H9 (cell line): ENCODE data around the gene LTB4R2. TPM values are rescaled to one million over a fixed set of nuclear protein-coding genes. Genes with fewer than 3 reads are reported as not detected.
A peak's percentile ranks its signal among the peaks of the same experiment; 100 is the strongest.

Source experiments
- DNase-seq: peaks from one replicate; pipeline ENCODE4 v3.0.0-alpha.2; 2017
- H2AFZ ChIP-seq: one replicate; pipeline ENCODE4 v1.6.1; 2013; ENCODE audit warnings: mild to moderate bottlenecking, low read length, control low read depth, moderate library complexity
- H2AK5ac ChIP-seq: 2 replicates; pipeline ENCODE4 v1.6.1; 2013; ENCODE audit warnings: low read length, control low read depth, mixed read lengths; ENCODE audit not compliant: insufficient read length
- H2BK120ac ChIP-seq: one replicate; pipeline ENCODE4 v1.6.1; 2013; ENCODE audit warnings: low read depth, mild to moderate bottlenecking, low read length, control low read depth, inconsistent platforms; ENCODE audit not compliant: poor library complexity, severe bottlenecking
- H2BK12ac ChIP-seq: 2 replicates; pipeline ENCODE4 v1.6.1; 2013; ENCODE audit warnings: low read length, control low read depth, mixed read lengths, low read depth; ENCODE audit not compliant: insufficient read length
- H2BK15ac ChIP-seq: 2 replicates; pipeline ENCODE4 v1.6.1; 2013; ENCODE audit warnings: low read depth, low read length, control low read depth
- H2BK20ac ChIP-seq: one replicate; pipeline ENCODE4 v1.6.1; 2013; ENCODE audit warnings: low read depth, mild to moderate bottlenecking, low read length, control low read depth, inconsistent platforms; ENCODE audit not compliant: poor library complexity, severe bottlenecking
- H2BK5ac ChIP-seq: 2 replicates; pipeline ENCODE4 v1.6.1; 2013; ENCODE audit warnings: low read length, control low read depth, mixed read lengths; ENCODE audit not compliant: insufficient read length
- H3K14ac ChIP-seq: 2 replicates; pipeline ENCODE4 v1.6.1; 2013; ENCODE audit warnings: low read length, control low read depth; ENCODE audit not compliant: insufficient read depth
- H3K18ac ChIP-seq: 2 replicates; pipeline ENCODE4 v1.6.1; 2013; ENCODE audit warnings: low read depth, mild to moderate bottlenecking, mixed read lengths, low read length, control low read depth; ENCODE audit not compliant: insufficient read length
- H3K23ac ChIP-seq: 2 replicates; pipeline ENCODE4 v1.6.1; 2013; ENCODE audit warnings: low read length, control low read depth, mixed read lengths, low read depth; ENCODE audit not compliant: insufficient read length
- H3K23me2 ChIP-seq: 2 replicates; pipeline ENCODE4 v1.6.1; 2013; ENCODE audit warnings: low read depth, mild to moderate bottlenecking, mixed read lengths, low read length, control low read depth; ENCODE audit not compliant: insufficient read length, poor library complexity, severe bottlenecking
- H3K27ac ChIP-seq: 2 replicates; pipeline ENCODE4 v1.5.1; 2013; ENCODE audit warnings: low read length, control low read depth, mixed read lengths, low read depth; ENCODE audit not compliant: insufficient read length
- H3K27me3 ChIP-seq: 2 replicates; pipeline ENCODE4 v1.6.1; 2013; ENCODE audit warnings: low read length, control low read depth, inconsistent platforms; ENCODE audit not compliant: insufficient read depth
- H3K4ac ChIP-seq: 2 replicates; pipeline ENCODE4 v1.6.1; 2013; ENCODE audit warnings: low read depth, mild to moderate bottlenecking, control low read depth, inconsistent platforms, low read length, moderate library complexity
- H3K4me1 ChIP-seq: 2 replicates; pipeline ENCODE4 v1.6.1; 2013; ENCODE audit warnings: low read length, control low read depth, inconsistent platforms; ENCODE audit not compliant: insufficient read depth
- H3K4me2 ChIP-seq: 2 replicates; pipeline ENCODE4 v1.6.1; 2013; ENCODE audit warnings: low read length, control low read depth, mixed read lengths; ENCODE audit not compliant: insufficient read length, insufficient read depth
- H3K56ac ChIP-seq: 2 replicates; pipeline ENCODE4 v1.6.1; 2013; ENCODE audit warnings: low read depth, mild to moderate bottlenecking, mixed read lengths, low read length, control low read depth; ENCODE audit not compliant: insufficient read length
- H3K79me1 ChIP-seq: 2 replicates; pipeline ENCODE4 v1.6.1; 2013; ENCODE audit warnings: low read depth, mild to moderate bottlenecking, moderate library complexity, low read length, control low read depth, inconsistent platforms; ENCODE audit not compliant: insufficient read depth, poor library complexity, severe bottlenecking
- H3K79me2 ChIP-seq: 2 replicates; pipeline ENCODE4 v1.6.1; 2013; ENCODE audit warnings: low read length, control low read depth, inconsistent platforms; ENCODE audit not compliant: insufficient read depth
- H3K9ac ChIP-seq: 2 replicates; pipeline ENCODE4 v1.6.1; 2013; ENCODE audit warnings: low read length, control low read depth, mixed read lengths; ENCODE audit not compliant: insufficient read length; ENCODE audit errors: extremely low read depth
- H3K9me3 ChIP-seq: one replicate; pipeline ENCODE4 v1.6.1; 2013; ENCODE audit warnings: low read depth, low read length, inconsistent platforms; ENCODE audit not compliant: control insufficient read depth
- H3T11ph ChIP-seq: one replicate; pipeline ENCODE4 v1.6.1; 2013; ENCODE audit warnings: mild to moderate bottlenecking, low read length, control low read depth, inconsistent platforms
- H4K20me1 ChIP-seq: one replicate; pipeline ENCODE4 v1.6.1; 2013; ENCODE audit not compliant: control insufficient read depth, insufficient read length, insufficient read depth
- H4K5ac ChIP-seq: 2 replicates; pipeline ENCODE4 v1.6.1; 2013; ENCODE audit warnings: low read depth, mild to moderate bottlenecking, mixed read lengths, low read length, control low read depth; ENCODE audit not compliant: insufficient read length
- H4K8ac ChIP-seq: replicated peaks from 2 replicates; pipeline ENCODE4 v1.6.1; 2013; ENCODE audit warnings: low read length, control low read depth, mixed read lengths, low read depth; ENCODE audit not compliant: insufficient read length
- H4K91ac ChIP-seq: 2 replicates; pipeline ENCODE4 v1.6.1; 2013; ENCODE audit warnings: low read depth, mild to moderate bottlenecking, moderate library complexity, mixed read lengths, low read length, control low read depth; ENCODE audit not compliant: insufficient read length
- H3K27ac Mint-ChIP-seq, 3 experiments: 2 replicates in 2 of 3; 3 replicates in 1 of 3; pipeline ENCODE4 v1.8.0; 2020 to 2021; ENCODE audit warnings: mixed read lengths in 3 of 3, mild to moderate bottlenecking in 1 of 3, moderate library complexity in 1 of 3
- H3K27me3 Mint-ChIP-seq: 2 replicates; pipeline ENCODE4 v1.8.0; 2021; ENCODE audit warnings: low read depth, mild to moderate bottlenecking, moderate library complexity, mixed read lengths
- H3K36me3 Mint-ChIP-seq, 3 experiments: 2 replicates in 2 of 3; 3 replicates in 1 of 3; pipeline ENCODE4 v1.8.0; 2020 to 2021; ENCODE audit warnings: low read depth in 3 of 3, mixed read lengths in 3 of 3; ENCODE audit not compliant: insufficient read depth in 1 of 3
- H3K4me1 Mint-ChIP-seq, 2 experiments: 2 replicates each; pipeline ENCODE4 v1.8.0; 2020; ENCODE audit warnings: mixed read lengths in 2 of 2
- H3K4me3 Mint-ChIP-seq, 2 experiments: 2 replicates in 1 of 2; 3 replicates in 1 of 2; pipeline ENCODE4 v1.8.0; 2020 to 2021; ENCODE audit warnings: mild to moderate bottlenecking in 2 of 2, mixed read lengths in 2 of 2, moderate library complexity in 1 of 2
- H3K9me3 Mint-ChIP-seq, 2 experiments: 2 replicates in 1 of 2; 3 replicates in 1 of 2; pipeline ENCODE4 v1.8.0; 2020; ENCODE audit warnings: mild to moderate bottlenecking in 2 of 2, mixed read lengths in 2 of 2, moderate library complexity in 1 of 2
- CTCF ChIP-seq: fragments of 200-600 bp; sonication (generic); conservative IDR thresholded peaks from 3 replicates; pipeline ENCODE4 v1.8.0; 2021; ENCODE audit warnings: antibody characterized with exemption, mild to moderate bottlenecking
- WGBS: extraction: QIAGEN DNeasy Blood & Tissue Kit; methylation state at CpG from one replicate; pipeline ENCODE4 v1.1.7; 2013; ENCODE audit warnings: missing lambda C conversion rate, low lambda C conversion rate, mixed read lengths; ENCODE audit not compliant: insufficient read length; ENCODE audit errors: extremely low coverage; 5-methylcytosine and 5-hydroxymethylcytosine counted together
- total RNA-seq: library from RNA; stranded (reverse); gene quantifications from 2 replicates; pipeline ENCODE4 v1.2.1, GENCODE V29; 2021

LTB4R2 gene
- total RNA-seq, 1 experiment from 2014 or later = 13.4 TPM

GRCh38 chr14:24261256-24261968 lies 48.5 kb upstream of the LTB4R2 start:
- H3K9ac ChIP-seq = no peak overlapping the region
- Mint-ChIP-seq H3K4me1 (no peaks in the 10 kb centered on the region; a peak in 2 of 4 replicates), H3K36me3 (peaks cover 0 to 7% (median 4%) of the 10 kb centered on the region in 3 experiments; a peak in 5 of 7 replicates), H3K9me3 (no peaks in the 10 kb centered on the region), H3K27ac (peak overlapping the region in 1 of 3 experiments; percentile 41; a peak in 1 of 7 replicates), H3K27me3 (no peaks in the 10 kb centered on the region; the same call in 1 of the 2 replicates), H3K4me3 (no peak overlapping the region; a peak in 1 of 5 replicates)
- H3K4me2 ChIP-seq = no peak overlapping the region
- H3K23ac ChIP-seq = no peak overlapping the region
- WGBS = no CpG with 5 or more reads among the region's 20 CpGs
- no peak overlapping the region; the same call in 1 of the 2 replicates for H3K14ac ChIP-seq
- no peak overlapping the region for H2BK120ac ChIP-seq
- no peak overlapping the region for H3T11ph ChIP-seq
- H2BK15ac ChIP-seq = no peak overlapping the region
- no peaks in the 10 kb centered on the region for H4K20me1 ChIP-seq
- H3K4ac ChIP-seq = no peak overlapping the region
- no peak for DNase-seq
- no peak overlapping the region for H4K5ac ChIP-seq
- no peak overlapping the region for H2BK5ac ChIP-seq
- no peaks in the 10 kb centered on the region for H3K79me1 ChIP-seq
- no peak for TF ChIP-seq CTCF
- H3K27ac ChIP-seq = no peak overlapping the region
- no peak overlapping the region for H2BK12ac ChIP-seq
- H3K56ac ChIP-seq = no peak overlapping the region
- no peaks in the 10 kb centered on the region for H3K23me2 ChIP-seq
- H2AFZ ChIP-seq = no peak overlapping the region
- no peaks in the 10 kb centered on the region for H3K4me1 ChIP-seq
- no peak overlapping the region for H2AK5ac ChIP-seq
- no peaks in the 10 kb centered on the region for H3K27me3 ChIP-seq
- H2BK20ac ChIP-seq = no peak overlapping the region
- no peak overlapping the region for H4K8ac ChIP-seq
- no peak overlapping the region for H3K18ac ChIP-seq
- no peak overlapping the region for H4K91ac ChIP-seq
- no peaks in the 10 kb centered on the region for H3K79me2 ChIP-seq
- no peaks in the 10 kb centered on the region for H3K9me3 ChIP-seq
